Uterus (tissue), 2 donors: ENCODE data around the gene TNS1.

Source experiments
- CTCF ChIP-seq, 4 experiments: fragments of 200-600 bp in 2 of 4; fragments of 450-650 bp in 2 of 4; sonication (generic) in 2 of 4; IDR thresholded peaks; one replicate each; pipeline ENCODE4 v1.5.1; 2016 to 2019; ENCODE audit warnings: antibody characterized with exemption in 4 of 4, mild to moderate bottlenecking in 2 of 4, moderate library complexity in 1 of 4
- POLR2A ChIP-seq, 2 donors: fragments of 450-650 bp; IDR thresholded peaks; one replicate each; pipeline ENCODE4 v1.6.1; 2016; ENCODE audit warnings: antibody characterized with exemption in 2 of 2, mild to moderate bottlenecking in 1 of 2, moderate library complexity in 1 of 2

GRCh38 chr2:217784996-217785543 lies 217.7 kb downstream of the TNS1 start:
- no peak for TF ChIP-seq POLR2A (IDR thresholded peaks at IDR 0.05)
- no peak for TF ChIP-seq CTCF (IDR thresholded peaks at IDR 0.05)
